Astrocyte of the cerebellum (primary cell): ENCODE measurements around the gene BMAL2.
A peak's percentile ranks its signal among the peaks of the same experiment; 100 is the strongest.

ENCODE experiments used
- DNase-seq: peaks from one replicate; pipeline ENCODE4 v3.0.0-alpha.2; 2011; ENCODE audit warnings: low read depth
- H3K4me3 ChIP-seq: 2 replicates; pipeline ENCODE4 v1.5.1; 2011; ENCODE audit warnings: mild to moderate bottlenecking, low read depth, low read length, moderate library complexity
- in situ Hi-C: cut with HindIII; loops from 2 replicates; pipeline ENCODE4 v1.10.0; 2017; ENCODE audit warnings: low sequenced_read_pairs
- TF ChIP-seq, protein P1 (sequence below): IDR thresholded peaks from 2 replicates; pipeline ENCODE4 v1.5.1; 2012; ENCODE audit warnings: low read length, low read depth, moderate library complexity, mild to moderate bottlenecking; ENCODE audit errors: missing control alignments

The BMAL2 gene, protein sequence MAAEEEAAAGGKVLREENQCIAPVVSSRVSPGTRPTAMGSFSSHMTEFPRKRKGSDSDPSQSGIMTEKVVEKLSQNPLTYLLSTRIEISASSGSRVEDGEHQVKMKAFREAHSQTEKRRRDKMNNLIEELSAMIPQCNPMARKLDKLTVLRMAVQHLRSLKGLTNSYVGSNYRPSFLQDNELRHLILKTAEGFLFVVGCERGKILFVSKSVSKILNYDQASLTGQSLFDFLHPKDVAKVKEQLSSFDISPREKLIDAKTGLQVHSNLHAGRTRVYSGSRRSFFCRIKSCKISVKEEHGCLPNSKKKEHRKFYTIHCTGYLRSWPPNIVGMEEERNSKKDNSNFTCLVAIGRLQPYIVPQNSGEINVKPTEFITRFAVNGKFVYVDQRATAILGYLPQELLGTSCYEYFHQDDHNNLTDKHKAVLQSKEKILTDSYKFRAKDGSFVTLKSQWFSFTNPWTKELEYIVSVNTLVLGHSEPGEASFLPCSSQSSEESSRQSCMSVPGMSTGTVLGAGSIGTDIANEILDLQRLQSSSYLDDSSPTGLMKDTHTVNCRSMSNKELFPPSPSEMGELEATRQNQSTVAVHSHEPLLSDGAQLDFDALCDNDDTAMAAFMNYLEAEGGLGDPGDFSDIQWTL

DNA sequence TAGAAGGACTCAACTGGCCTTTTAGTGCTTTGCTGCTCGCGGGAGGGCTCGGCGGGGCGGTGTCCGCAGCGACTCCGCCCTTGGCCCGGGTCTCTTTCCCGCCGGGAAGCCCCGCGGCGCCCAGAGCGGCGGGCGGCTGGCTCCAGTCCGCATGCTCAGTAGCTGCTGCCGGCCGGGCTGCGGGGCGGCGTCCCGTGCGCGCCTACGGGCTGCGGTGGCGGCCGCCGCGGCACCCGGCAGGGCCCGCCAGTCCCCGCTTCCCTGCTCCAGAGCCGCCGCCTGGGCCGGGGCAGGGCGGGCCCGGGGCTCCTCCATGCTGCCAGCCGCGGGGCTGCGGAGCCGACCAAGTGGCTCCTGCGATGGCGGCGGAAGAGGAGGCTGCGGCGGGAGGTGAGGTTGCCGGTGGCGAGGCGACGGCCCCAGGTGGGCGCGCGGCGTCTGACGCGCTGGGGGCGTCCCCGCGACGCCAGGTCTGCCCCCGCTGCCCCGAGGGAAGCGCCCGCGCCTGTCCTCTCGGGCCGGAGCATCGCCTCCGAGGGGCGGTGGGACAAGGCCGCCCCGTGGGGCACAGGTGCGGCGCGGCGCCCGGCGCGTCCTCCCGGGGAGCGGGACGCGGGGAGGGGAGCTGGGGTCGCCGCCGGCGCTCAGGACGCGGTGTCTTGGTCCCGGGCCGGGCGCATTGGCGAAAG, at the start of gene BMAL2:
TSS of gene BMAL2 (plus strand) at position 123 of the 689 bp plus-strand sequence. CDS start at position 360, 237 bp downstream.
- peak within 1 kb of the TSS; percentile 68 for H3K4me3 ChIP-seq
- no peak for DNase-seq
- in situ Hi-C loops, result no loop called here
- TF ChIP-seq, protein P1, sequence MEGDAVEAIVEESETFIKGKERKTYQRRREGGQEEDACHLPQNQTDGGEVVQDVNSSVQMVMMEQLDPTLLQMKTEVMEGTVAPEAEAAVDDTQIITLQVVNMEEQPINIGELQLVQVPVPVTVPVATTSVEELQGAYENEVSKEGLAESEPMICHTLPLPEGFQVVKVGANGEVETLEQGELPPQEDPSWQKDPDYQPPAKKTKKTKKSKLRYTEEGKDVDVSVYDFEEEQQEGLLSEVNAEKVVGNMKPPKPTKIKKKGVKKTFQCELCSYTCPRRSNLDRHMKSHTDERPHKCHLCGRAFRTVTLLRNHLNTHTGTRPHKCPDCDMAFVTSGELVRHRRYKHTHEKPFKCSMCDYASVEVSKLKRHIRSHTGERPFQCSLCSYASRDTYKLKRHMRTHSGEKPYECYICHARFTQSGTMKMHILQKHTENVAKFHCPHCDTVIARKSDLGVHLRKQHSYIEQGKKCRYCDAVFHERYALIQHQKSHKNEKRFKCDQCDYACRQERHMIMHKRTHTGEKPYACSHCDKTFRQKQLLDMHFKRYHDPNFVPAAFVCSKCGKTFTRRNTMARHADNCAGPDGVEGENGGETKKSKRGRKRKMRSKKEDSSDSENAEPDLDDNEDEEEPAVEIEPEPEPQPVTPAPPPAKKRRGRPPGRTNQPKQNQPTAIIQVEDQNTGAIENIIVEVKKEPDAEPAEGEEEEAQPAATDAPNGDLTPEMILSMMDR, result no peak

DNA sequence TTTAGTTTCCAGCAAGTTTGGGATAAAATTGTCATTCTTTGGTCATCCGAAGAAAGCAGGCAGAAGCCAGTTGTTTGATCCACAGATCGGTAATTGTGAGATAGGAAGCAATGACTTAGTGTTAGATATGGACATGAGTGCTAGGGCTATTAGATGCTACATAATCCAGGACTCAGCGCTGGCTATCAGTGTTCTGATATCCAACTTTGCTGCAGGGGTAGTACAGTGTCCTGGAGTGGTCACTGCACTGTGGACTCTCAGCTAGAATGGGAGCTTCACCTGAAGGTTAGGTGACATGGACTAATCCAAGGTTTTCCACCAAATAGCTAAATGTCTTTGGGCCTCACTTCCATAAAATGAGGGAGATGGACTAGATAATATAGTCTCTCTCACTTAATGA, 48.6 kb upstream of the BMAL2 start:
- H3K4me3 ChIP-seq, result no peak overlapping the region
- DNase-seq, result no peak
- in situ Hi-C loops, result loop anchor here (25.0 kb wide), 1 partner anchor 247 kb away; no protein-coding TSS in a partner anchor
- TF ChIP-seq, protein P1, result no peak

DNA sequence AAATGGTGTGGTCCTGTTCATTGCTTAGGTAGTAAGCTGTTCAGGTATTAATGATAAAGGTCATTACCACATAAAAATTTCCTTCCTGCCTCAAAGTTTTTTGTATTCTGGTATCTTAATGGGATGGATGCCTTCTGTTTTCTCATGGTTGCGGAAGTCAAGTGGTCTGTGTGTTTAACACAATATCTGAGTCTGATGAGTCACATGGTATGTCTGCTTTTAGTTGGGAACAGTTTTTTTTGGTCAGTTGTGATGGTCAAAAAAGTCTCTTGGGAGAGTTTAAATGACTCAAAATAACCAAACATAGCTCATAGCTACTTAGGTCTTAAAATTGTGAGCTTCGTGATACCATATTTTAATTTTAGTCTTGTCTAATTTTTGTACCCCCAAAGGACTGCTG, 47.9 kb upstream of the BMAL2 start:
- TF ChIP-seq, protein P1, result no peak
- H3K4me3 ChIP-seq, result no peak overlapping the region
- DNase-seq, result peak; percentile 22
- in situ Hi-C loops, result loop anchor here (25.0 kb wide), 1 partner anchor 247 kb away; no protein-coding TSS in a partner anchor

DNA sequence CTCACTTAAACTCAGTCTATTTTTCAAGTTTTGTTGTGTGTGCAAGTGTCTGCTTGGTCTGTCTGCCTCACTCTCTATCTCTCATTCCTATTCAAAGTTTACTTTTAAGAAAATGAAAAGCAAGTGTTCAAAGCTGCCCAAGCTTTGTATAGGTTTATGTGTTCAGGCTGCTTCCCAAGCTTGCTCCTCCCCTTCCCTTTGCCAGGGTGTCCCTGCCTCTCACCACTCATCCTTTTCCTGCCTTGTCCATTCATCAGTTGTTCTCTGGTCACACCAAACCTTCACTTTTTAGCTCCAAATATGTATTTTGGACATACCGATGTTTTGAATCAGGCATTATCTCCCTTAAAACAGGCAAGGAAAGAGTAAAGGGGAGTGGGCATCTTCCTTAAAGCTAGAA, 47.2 kb upstream of the BMAL2 start:
- in situ Hi-C loops, result loop anchor here (25.0 kb wide), 1 partner anchor 248 kb away; no protein-coding TSS in a partner anchor
- TF ChIP-seq, protein P1, result no peak
- no peak for DNase-seq
- no peak overlapping the region for H3K4me3 ChIP-seq

DNA sequence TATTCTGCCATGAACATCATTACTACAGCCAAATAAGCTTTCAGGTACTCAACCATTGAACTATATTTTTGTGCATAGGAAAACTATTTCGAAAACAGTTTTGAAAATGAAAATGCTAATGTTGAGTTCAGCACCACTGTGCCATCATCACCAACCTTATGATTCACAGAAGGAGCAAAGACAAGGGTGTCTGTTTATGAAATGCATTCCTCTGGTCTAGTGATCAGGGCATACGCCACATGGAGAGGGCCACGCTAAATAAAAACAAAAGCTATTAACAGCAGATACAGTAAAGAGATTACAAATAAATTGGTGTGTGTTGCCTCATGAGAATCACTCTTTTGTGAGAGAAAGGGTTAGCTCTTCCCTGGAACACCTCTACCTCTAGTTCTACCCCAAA, 43.2 kb upstream of the BMAL2 start:
- H3K4me3 ChIP-seq, result no peak overlapping the region
- in situ Hi-C loops, result loop anchor here (25.0 kb wide), 1 partner anchor 252 kb away; no protein-coding TSS in a partner anchor
- TF ChIP-seq, protein P1, result no peak
- DNase-seq, result no peak

DNA sequence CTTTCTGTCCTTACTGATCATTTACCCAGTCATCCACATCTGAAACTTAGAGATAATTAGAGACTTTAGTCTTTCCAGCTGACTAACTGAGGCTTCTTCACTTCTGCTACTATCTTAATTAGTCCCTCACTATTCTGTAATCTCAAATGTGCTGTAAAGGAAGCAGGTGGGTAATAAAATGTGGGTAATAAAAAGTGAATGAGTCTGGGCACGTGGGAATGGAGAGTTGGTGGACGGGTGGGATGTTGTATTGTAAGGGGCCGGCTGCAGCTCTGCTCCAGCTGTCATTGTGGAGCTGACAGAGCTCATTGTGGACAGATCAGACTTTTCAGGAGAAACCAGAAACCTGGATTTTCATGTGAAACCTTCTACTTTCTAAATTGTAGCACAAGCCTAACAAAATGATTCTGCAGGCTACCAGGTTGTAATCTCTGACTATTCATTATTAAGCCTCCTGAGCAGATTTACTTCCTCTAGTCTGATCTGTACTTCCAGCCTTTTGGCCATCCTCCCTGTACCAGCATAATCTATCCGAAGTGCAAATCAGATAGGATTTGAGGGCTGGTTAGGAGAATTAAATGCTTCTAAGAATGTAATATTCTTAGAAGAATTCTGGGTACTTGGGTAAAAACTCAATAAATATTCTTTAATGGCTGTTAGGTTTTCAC, 42.0 kb upstream of the BMAL2 start:
- TF ChIP-seq, protein P1, result no peak
- in situ Hi-C loops, result loop anchor here (25.0 kb wide), 1 partner anchor 253 kb away; no protein-coding TSS in a partner anchor
- no peak for DNase-seq
- no peak overlapping the region for H3K4me3 ChIP-seq
